C4-2B (cell line): ENCODE results near the gene KRT80.

ENCODE experiments used
- CTCF ChIP-seq: fragments of 450-650 bp; conservative IDR thresholded peaks from 2 replicates; pipeline ENCODE4 v1.5.1; 2017; ENCODE audit warnings: mild to moderate bottlenecking
- ZFX ChIP-seq: fragments of 450-650 bp; IDR thresholded peaks from 2 replicates; pipeline ENCODE4 v1.6.1; 2017

- TF ChIP-seq CTCF = peak; percentile 98
- TF ChIP-seq ZFX = no peak
Observed at GRCh38 chr12:52151837-52152783, 39.7 kb downstream of the KRT80 start.
